ACC112 (cell line): ENCODE results near the gene MAN2A1.

Source experiments
- H2AFZ ChIP-seq: fragments of 200-600 bp; sonication (generic); one replicate; pipeline ENCODE4 v1.6.0; 2017; ENCODE audit warnings: antibody characterized with exemption, low read length; ENCODE audit not compliant: unreplicated experiment
- H3K27ac ChIP-seq: fragments of 200-600 bp; sonication (generic); 2 replicates; pipeline ENCODE4 v1.5.1; 2014; ENCODE audit warnings: low read depth, mild to moderate bottlenecking, antibody characterized with exemption, low read length, moderate library complexity
- H3K27me3 ChIP-seq: fragments of 200-600 bp; sonication (generic); 2 replicates; pipeline ENCODE4 v1.6.1; 2014; ENCODE audit warnings: mild to moderate bottlenecking, antibody characterized with exemption, low read length, moderate library complexity, mixed read lengths; ENCODE audit not compliant: insufficient read depth
- H3K36me3 ChIP-seq: fragments of 200-600 bp; sonication (generic); 2 replicates; pipeline ENCODE4 v1.6.1; 2016; ENCODE audit warnings: mild to moderate bottlenecking, antibody characterized with exemption, low read length, moderate library complexity, mixed read lengths; ENCODE audit not compliant: insufficient read depth
- H3K4me1 ChIP-seq: fragments of 200-600 bp; sonication (generic); one replicate; pipeline ENCODE4 v1.6.1; 2016; ENCODE audit warnings: low read length, mixed read lengths; ENCODE audit not compliant: insufficient read depth, unreplicated experiment, control insufficient read depth
- H3K4me3 ChIP-seq: fragments of 200-600 bp; sonication (generic); 2 replicates; pipeline ENCODE4 v1.5.1; 2014; ENCODE audit warnings: mild to moderate bottlenecking, low read depth, low read length
- H3K79me2 ChIP-seq: fragments of 200-600 bp; sonication (generic); one replicate; pipeline ENCODE4 v1.6.0; 2016; ENCODE audit warnings: low read length; ENCODE audit not compliant: control insufficient read depth, unreplicated experiment, insufficient read depth

MAN2A1 gene

GRCh38 chr5:109723606-109724005, 33.9 kb downstream of the MAN2A1 start:
- no peaks in the 10 kb centered on the region for H3K79me2 ChIP-seq
- no peak overlapping the region for H3K27ac ChIP-seq
- H3K4me1 ChIP-seq = no peaks in the 10 kb centered on the region
- no peak overlapping the region for H2AFZ ChIP-seq
- H3K4me3 ChIP-seq = no peak overlapping the region
- peaks cover 3% of the 10 kb centered on the region; the same call in 1 of the 2 replicates for H3K36me3 ChIP-seq
- no peaks in the 10 kb centered on the region for H3K27me3 ChIP-seq

GRCh38 chr5:109725135-109725534, 35.4 kb downstream of the MAN2A1 start:
- Histone ChIP-seq H3K27ac (no peak overlapping the region), H3K4me3 (no peak overlapping the region), H3K79me2 (no peaks in the 10 kb centered on the region), H3K36me3 (0 out of 2 replicates have a peak, but pooled peaks cover 3% of the 10 kb centered on the region), H3K4me1 (no peaks in the 10 kb centered on the region), H3K27me3 (no peaks in the 10 kb centered on the region), H2AFZ (no peak overlapping the region)

GRCh38 chr5:109739741-109740728, 50.3 kb downstream of the MAN2A1 start:
- peaks cover 41% of the 10 kb centered on the region for H3K4me1 ChIP-seq
- H3K27me3 ChIP-seq = no peaks in the 10 kb centered on the region
- no peak overlapping the region for H2AFZ ChIP-seq
- no peak overlapping the region for H3K27ac ChIP-seq
- no peak overlapping the region for H3K4me3 ChIP-seq
- H3K79me2 ChIP-seq = peaks cover 4% of the 10 kb centered on the region
- H3K36me3 ChIP-seq = no peaks in the 10 kb centered on the region

- H3K36me3 ChIP-seq = no peaks in the 10 kb centered on the region
- peaks cover 41% of the 10 kb centered on the region for H3K4me1 ChIP-seq
- H3K4me3 ChIP-seq = no peak overlapping the region
- H3K79me2 ChIP-seq = peaks cover 4% of the 10 kb centered on the region
- no peaks in the 10 kb centered on the region for H3K27me3 ChIP-seq
- no peak overlapping the region for H3K27ac ChIP-seq
- no peak overlapping the region for H2AFZ ChIP-seq
These were observed 51.2 kb downstream of the MAN2A1 start for GRCh38 chr5:109740966-109741365.

- Histone ChIP-seq H2AFZ (no peak overlapping the region), H3K27me3 (no peaks in the 10 kb centered on the region), H3K79me2 (peaks cover 4% of the 10 kb centered on the region), H3K4me1 (peaks cover 41% of the 10 kb centered on the region), H3K27ac (no peak overlapping the region), H3K36me3 (no peaks in the 10 kb centered on the region), H3K4me3 (no peak overlapping the region)
These were observed 51.7 kb downstream of the MAN2A1 start for GRCh38 chr5:109741390-109741789.

- H3K79me2 ChIP-seq = peaks cover 7% of the 10 kb centered on the region
- no peaks in the 10 kb centered on the region for H3K27me3 ChIP-seq
- peak overlapping the region; percentile 43; the same call in 1 of the 2 replicates for H3K4me3 ChIP-seq
- peak overlapping the region; percentile 84 for H3K27ac ChIP-seq
- no peaks in the 10 kb centered on the region for H3K36me3 ChIP-seq
- peaks cover 41% of the 10 kb centered on the region for H3K4me1 ChIP-seq
- H2AFZ ChIP-seq = peak overlapping the region; percentile 82
These were observed 53.4 kb downstream of the MAN2A1 start for GRCh38 chr5:109743041-109743531.

- peaks cover 48% of the 10 kb centered on the region for H3K4me1 ChIP-seq
- H3K27me3 ChIP-seq = no peaks in the 10 kb centered on the region
- no peaks in the 10 kb centered on the region for H3K36me3 ChIP-seq
- peak overlapping the region; percentile 84 for H3K27ac ChIP-seq
- peak overlapping the region; percentile 43; the same call in 1 of the 2 replicates for H3K4me3 ChIP-seq
- H3K79me2 ChIP-seq = peaks cover 7% of the 10 kb centered on the region
- H2AFZ ChIP-seq = peak overlapping the region; percentile 82
These were observed 54.1 kb downstream of the MAN2A1 start for GRCh38 chr5:109743770-109744212.

GRCh38 chr5:109744261-109744660, 54.5 kb downstream of the MAN2A1 start:
- H3K27ac ChIP-seq = peak overlapping the region; percentile 84
- peaks cover 7% of the 10 kb centered on the region for H3K79me2 ChIP-seq

GRCh38 chr5:109748546-109748945, 58.8 kb downstream of the MAN2A1 start:
- H3K79me2 ChIP-seq = peaks cover 7% of the 10 kb centered on the region
- no peak overlapping the region for H3K4me3 ChIP-seq
- H3K4me1 ChIP-seq = peaks cover 25% of the 10 kb centered on the region
- H3K27me3 ChIP-seq = no peaks in the 10 kb centered on the region
- H3K36me3 ChIP-seq = no peaks in the 10 kb centered on the region
- H3K27ac ChIP-seq = no peak overlapping the region
- H2AFZ ChIP-seq = no peak overlapping the region

More at GRCh38 chr5:109744261-109744660, 54.5 kb downstream of the MAN2A1 start:
- Histone ChIP-seq H3K4me1 (peaks cover 52% of the 10 kb centered on the region), H3K36me3 (no peaks in the 10 kb centered on the region), H3K27me3 (no peaks in the 10 kb centered on the region), H2AFZ (no peak overlapping the region), H3K4me3 (no peak overlapping the region)

- Histone ChIP-seq H2AFZ (no peak overlapping the region), H3K27me3 (no peaks in the 10 kb centered on the region), H3K79me2 (peaks cover 7% of the 10 kb centered on the region), H3K27ac (no peak overlapping the region), H3K4me3 (no peak overlapping the region), H3K36me3 (no peaks in the 10 kb centered on the region), H3K4me1 (peaks cover 11% of the 10 kb centered on the region)
These were observed 60.7 kb downstream of the MAN2A1 start for GRCh38 chr5:109750463-109750862.
